Measurements from ENCODE around the gene XPO6. TPM values are rescaled to one million over a fixed set of nuclear protein-coding genes. Genes with fewer than 3 reads are reported as not detected.

The XPO6 gene
- total RNA-seq, 1 donor from 2014 or later, result 115 TPM

DNA sequence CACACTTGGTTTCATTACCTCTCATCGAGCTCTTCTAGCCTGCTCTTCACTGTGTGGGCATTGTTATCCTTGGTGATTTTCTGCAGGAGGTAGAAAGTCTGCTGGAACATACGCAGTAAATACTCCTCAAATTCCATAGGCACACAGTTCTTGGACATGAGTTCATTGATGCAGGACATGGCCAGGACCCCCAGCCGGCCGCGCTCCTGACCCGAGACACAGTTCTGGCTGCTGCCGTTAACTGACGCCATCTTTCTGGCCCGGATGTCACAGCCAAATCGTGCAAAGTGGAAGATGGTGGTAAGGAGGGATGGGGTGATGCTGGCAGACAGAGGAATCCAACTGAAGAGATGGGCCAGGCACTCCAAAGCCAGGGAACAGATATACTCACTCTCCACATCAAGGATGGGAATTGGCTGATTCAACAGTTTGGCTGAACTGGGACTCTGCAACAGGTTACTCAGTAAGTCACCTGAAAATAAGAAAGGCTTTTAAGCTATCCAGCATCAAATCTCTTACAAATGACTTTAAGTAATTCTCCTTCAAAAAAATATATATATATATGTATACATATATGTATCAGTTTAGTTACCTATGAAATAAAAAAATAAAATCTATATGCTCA is 55.6 kb downstream of the XPO6 start:
- no peak overlapping the region for H3K4me3 Mint-ChIP-seq
- peak overlapping the region; percentile 47 for H3K27ac Mint-ChIP-seq
- peaks cover 15% of the 10 kb centered on the region for H3K36me3 Mint-ChIP-seq
- no peak for TF ChIP-seq CTCF (IDR thresholded peaks at IDR 0.05; ENCODE audit: unreplicated experiment)
- H3K27me3 Mint-ChIP-seq (ENCODE audit: low read depth), result no peaks in the 10 kb centered on the region
- no peak for DNase-seq (ENCODE audit: low spot score in 2 of 2, unreplicated experiment in 2 of 2)
- H3K9me3 Mint-ChIP-seq, result no peaks in the 10 kb centered on the region
- H3K4me1 Mint-ChIP-seq, result peaks cover 35% of the 10 kb centered on the region

GRCh38 chr16:28155293-28155692 is 56.5 kb downstream of the XPO6 start:
- no peak for TF ChIP-seq CTCF (IDR thresholded peaks at IDR 0.05; ENCODE audit: unreplicated experiment)
- no peaks in the 10 kb centered on the region for H3K27me3 Mint-ChIP-seq (ENCODE audit: low read depth)
- no peak overlapping the region for H3K4me3 Mint-ChIP-seq
- H3K4me1 Mint-ChIP-seq, result peaks cover 31% of the 10 kb centered on the region
- H3K9me3 Mint-ChIP-seq, result no peaks in the 10 kb centered on the region
- H3K27ac Mint-ChIP-seq, result peak overlapping the region; percentile 47
- no peak for DNase-seq (ENCODE audit: low spot score in 2 of 2, unreplicated experiment in 2 of 2)
- H3K36me3 Mint-ChIP-seq, result peaks cover 22% of the 10 kb centered on the region

DNA sequence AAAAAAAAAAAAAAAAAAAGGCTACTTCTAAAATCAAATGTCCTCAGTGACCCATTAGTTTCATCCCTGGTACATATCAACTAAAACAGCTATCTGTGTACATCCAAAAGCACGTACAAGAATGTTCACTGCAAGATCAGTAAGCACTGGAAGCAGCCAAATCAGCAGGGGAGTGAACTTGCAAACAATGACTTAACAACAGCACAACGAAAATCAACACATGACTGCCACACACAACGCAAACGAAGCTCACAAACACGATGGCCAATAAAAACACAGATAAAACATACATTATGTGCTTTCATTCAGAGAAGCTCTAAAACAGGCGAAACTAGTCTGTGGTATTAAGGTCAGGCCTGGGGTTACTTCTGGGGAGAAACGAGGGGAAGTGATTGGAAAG is 60.6 kb downstream of the XPO6 start:
- H3K9me3 Mint-ChIP-seq, result no peaks in the 10 kb centered on the region
- H3K27me3 Mint-ChIP-seq (ENCODE audit: low read depth), result no peaks in the 10 kb centered on the region
- peaks cover 37% of the 10 kb centered on the region for H3K36me3 Mint-ChIP-seq
- no peak overlapping the region for H3K4me3 Mint-ChIP-seq
- no peak overlapping the region for H3K27ac Mint-ChIP-seq
- no peak for DNase-seq (ENCODE audit: low spot score in 2 of 2, unreplicated experiment in 2 of 2)
- TF ChIP-seq CTCF (IDR thresholded peaks at IDR 0.05; ENCODE audit: unreplicated experiment), result no peak
- peaks cover 11% of the 10 kb centered on the region for H3K4me1 Mint-ChIP-seq

GRCh38 chr16:28149011-28149888 is 62.5 kb downstream of the XPO6 start:
- Mint-ChIP-seq H3K9me3 (no peaks in the 10 kb centered on the region), H3K4me1 (no peaks in the 10 kb centered on the region), H3K27ac (no peak overlapping the region), H3K27me3 (ENCODE audit: low read depth) (no peaks in the 10 kb centered on the region), H3K36me3 (peaks cover 29% of the 10 kb centered on the region), H3K4me3 (no peak overlapping the region)
- DNase-seq (ENCODE audit: low spot score in 2 of 2, unreplicated experiment in 2 of 2), result no peak
- no peak for TF ChIP-seq CTCF (IDR thresholded peaks at IDR 0.05; ENCODE audit: unreplicated experiment)

GRCh38 chr16:28146536-28146935 is 65.2 kb downstream of the XPO6 start:
- no peak overlapping the region for H3K4me3 Mint-ChIP-seq

More at GRCh38 chr16:28146536-28146935, 65.2 kb downstream of the XPO6 start:
- no peaks in the 10 kb centered on the region for H3K9me3 Mint-ChIP-seq
- no peak for TF ChIP-seq CTCF (IDR thresholded peaks at IDR 0.05; ENCODE audit: unreplicated experiment)
- H3K4me1 Mint-ChIP-seq, result no peaks in the 10 kb centered on the region
- peaks cover 27% of the 10 kb centered on the region for H3K36me3 Mint-ChIP-seq
- no peak overlapping the region for H3K27ac Mint-ChIP-seq
- no peak for DNase-seq (ENCODE audit: low spot score in 2 of 2, unreplicated experiment in 2 of 2)
- H3K27me3 Mint-ChIP-seq (ENCODE audit: low read depth), result no peaks in the 10 kb centered on the region

Measured in mesothelial cell of epicardium (in vitro differentiated cells).